HG03342 (cell line): ENCODE results near the gene HCN4.
"Not testable (repeated sequence)": the region's sequence is repeated elsewhere in the genome, so short reads cannot be mapped to it uniquely, and the experiment has no call there.

Source experiments
- ATAC-seq: cut with Tn5 transposase; IDR thresholded peaks from one replicate; pipeline ENCODE4 v1.9.1; 2021; ENCODE audit warnings: mild to moderate bottlenecking, moderate library complexity; ENCODE audit not compliant: unreplicated experiment

Gene HCN4

GRCh38 chr15:73368301-73369136 lies at the start of gene HCN4:
TSS of gene HCN4 (minus strand) at chr15:73368958. CDS start at chr15:73368270, 688 bp downstream.
- ATAC-seq, result no peak

GRCh38 chr15:73414876-73415275 lies 46.1 kb upstream of the HCN4 start:
- no peak for ATAC-seq

- ATAC-seq, result no peak
Observed at GRCh38 chr15:73403171-73403570, 34.4 kb upstream of the HCN4 start.

GRCh38 chr15:73400222-73400621 lies 31.5 kb upstream of the HCN4 start:
- ATAC-seq, result not testable (repeated sequence)

- no peak for ATAC-seq
Observed at GRCh38 chr15:73398861-73399260, 30.1 kb upstream of the HCN4 start.

- no peak for ATAC-seq
Observed at GRCh38 chr15:73397461-73397860, 28.7 kb upstream of the HCN4 start.

- ATAC-seq, result no peak
Observed at GRCh38 chr15:73395671-73396070, 26.9 kb upstream of the HCN4 start.

- ATAC-seq, result no peak
Observed at GRCh38 chr15:73394782-73395181, 26.0 kb upstream of the HCN4 start.

- ATAC-seq, result no peak
Observed at GRCh38 chr15:73393336-73393735, 24.6 kb upstream of the HCN4 start.

- no peak for ATAC-seq
Observed at GRCh38 chr15:73392025-73392424, 23.3 kb upstream of the HCN4 start.

GRCh38 chr15:73391128-73391872 lies 22.5 kb upstream of the HCN4 start:
- no peak for ATAC-seq

GRCh38 chr15:73389971-73390544 lies 21.3 kb upstream of the HCN4 start:
- ATAC-seq, result no peak

- no peak for ATAC-seq
Observed at GRCh38 chr15:73389539-73389938, 20.8 kb upstream of the HCN4 start.

- ATAC-seq, result no peak
Observed at GRCh38 chr15:73388256-73388781, 19.6 kb upstream of the HCN4 start.

GRCh38 chr15:73387507-73388255 lies 18.9 kb upstream of the HCN4 start:
- no peak for ATAC-seq

GRCh38 chr15:73386886-73387506 lies 18.2 kb upstream of the HCN4 start:
- ATAC-seq, result no peak

- ATAC-seq, result no peak
Observed at GRCh38 chr15:73386238-73386637, 17.5 kb upstream of the HCN4 start.

- ATAC-seq, result no peak
Observed at GRCh38 chr15:73385205-73385604, 16.4 kb upstream of the HCN4 start.

GRCh38 chr15:73383310-73384189 lies 14.8 kb upstream of the HCN4 start:
- ATAC-seq, result no peak
